ENCODE measurements around the gene SORCS2.

The SORCS2 gene

DNA sequence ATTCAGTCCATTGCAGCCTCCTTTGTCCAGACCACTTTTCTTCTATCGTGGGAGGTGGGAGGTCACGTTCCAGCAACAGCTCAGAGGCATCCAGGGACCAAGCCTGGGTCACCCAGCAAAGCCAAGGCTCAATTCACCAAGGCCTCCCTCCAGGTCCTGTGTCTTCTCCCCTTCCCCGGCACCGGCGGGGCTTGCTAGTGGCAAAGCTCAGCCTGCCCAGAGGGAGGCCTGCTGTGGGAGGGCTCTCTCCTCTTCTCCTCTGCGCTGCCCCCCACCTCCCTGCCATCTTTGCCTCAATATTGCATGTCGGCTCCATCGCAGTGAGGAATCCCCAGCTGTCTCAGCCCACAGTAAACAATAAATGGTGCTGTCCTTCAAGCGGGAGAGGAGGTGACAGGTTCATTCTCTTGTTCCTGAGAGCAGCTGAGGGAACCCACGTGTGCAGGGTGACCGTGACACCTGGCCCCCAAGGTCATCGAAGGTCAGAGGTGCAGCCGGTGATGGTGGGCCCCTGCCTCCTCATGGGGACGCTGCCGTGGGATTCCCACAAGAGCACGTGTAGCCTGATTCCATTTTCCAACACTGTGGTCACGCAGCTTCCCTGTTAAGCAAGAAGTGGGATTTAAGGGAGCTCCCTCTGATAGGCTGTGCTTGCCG lies 353.9 kb downstream of the SORCS2 start:
- TF ChIP-seq, protein P1, sequence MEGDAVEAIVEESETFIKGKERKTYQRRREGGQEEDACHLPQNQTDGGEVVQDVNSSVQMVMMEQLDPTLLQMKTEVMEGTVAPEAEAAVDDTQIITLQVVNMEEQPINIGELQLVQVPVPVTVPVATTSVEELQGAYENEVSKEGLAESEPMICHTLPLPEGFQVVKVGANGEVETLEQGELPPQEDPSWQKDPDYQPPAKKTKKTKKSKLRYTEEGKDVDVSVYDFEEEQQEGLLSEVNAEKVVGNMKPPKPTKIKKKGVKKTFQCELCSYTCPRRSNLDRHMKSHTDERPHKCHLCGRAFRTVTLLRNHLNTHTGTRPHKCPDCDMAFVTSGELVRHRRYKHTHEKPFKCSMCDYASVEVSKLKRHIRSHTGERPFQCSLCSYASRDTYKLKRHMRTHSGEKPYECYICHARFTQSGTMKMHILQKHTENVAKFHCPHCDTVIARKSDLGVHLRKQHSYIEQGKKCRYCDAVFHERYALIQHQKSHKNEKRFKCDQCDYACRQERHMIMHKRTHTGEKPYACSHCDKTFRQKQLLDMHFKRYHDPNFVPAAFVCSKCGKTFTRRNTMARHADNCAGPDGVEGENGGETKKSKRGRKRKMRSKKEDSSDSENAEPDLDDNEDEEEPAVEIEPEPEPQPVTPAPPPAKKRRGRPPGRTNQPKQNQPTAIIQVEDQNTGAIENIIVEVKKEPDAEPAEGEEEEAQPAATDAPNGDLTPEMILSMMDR (IDR thresholded peaks at IDR 0.05; ENCODE audit: extremely low read depth, missing control alignments) = no peak
- DNase-seq (ENCODE audit: low spot score) = no peak

DNA sequence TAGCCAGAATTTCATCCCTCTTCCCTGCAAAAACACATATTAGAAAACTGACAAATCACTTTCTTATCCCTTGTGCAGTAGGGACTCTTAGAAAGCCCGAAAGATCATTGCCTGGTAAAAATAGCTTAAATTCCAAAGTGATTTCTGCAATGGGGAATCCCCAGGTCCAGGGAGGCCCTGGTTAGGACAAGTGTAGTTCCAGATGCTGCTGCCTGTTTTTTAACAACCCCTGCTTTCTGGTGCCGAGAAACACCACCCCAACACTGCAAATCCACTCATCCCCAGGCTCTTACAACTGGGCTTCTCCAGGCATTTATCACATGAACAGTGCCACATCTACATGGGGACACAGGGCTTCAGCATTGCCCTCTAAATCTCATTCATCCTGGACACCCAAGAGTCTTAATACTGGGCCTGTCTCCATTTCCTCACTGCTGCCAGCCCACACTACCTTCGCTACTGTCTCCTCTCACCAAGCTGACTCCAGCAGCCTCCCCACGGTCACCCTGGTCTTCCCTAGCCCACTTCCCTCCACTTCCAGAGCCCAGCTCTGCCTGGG lies 354.6 kb downstream of the SORCS2 start:
- TF ChIP-seq, protein P1 (IDR thresholded peaks at IDR 0.05; ENCODE audit: extremely low read depth, missing control alignments) = no peak
- no peak for DNase-seq (ENCODE audit: low spot score)

DNA sequence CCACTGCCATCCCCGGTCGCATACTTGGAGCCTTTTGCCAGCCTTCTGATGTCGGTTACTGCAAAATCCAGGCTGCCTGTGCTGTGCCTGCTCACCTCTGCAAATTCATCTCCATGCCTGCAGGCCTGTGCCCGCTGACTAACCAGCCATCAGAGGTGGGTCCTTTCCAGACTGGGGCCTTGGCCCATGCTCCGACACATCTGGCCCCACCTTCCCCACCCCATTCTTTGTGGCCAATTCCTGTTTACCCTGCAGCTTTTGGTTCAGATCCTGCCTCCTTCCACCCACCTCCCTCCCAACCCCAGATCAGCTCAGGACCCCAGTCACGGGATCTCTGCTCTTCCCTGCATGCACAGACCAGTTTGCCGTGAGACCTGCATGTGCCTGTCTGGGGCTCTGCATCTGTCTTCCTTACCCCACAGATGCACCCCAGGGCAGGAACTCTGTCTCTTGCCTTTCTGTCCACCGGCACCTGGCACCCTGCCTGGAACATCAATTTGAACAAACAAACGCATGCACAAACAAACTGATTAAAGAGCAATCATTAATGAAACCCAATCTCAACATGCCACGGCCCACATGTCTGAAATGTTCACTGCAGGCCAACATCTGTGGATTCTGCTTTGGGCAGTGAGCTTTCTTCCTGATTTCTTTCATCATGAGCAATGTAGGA lies 355.2 kb downstream of the SORCS2 start:
- no peak for DNase-seq (ENCODE audit: low spot score)
- TF ChIP-seq, protein P1 (IDR thresholded peaks at IDR 0.05; ENCODE audit: extremely low read depth, missing control alignments) = no peak

DNA sequence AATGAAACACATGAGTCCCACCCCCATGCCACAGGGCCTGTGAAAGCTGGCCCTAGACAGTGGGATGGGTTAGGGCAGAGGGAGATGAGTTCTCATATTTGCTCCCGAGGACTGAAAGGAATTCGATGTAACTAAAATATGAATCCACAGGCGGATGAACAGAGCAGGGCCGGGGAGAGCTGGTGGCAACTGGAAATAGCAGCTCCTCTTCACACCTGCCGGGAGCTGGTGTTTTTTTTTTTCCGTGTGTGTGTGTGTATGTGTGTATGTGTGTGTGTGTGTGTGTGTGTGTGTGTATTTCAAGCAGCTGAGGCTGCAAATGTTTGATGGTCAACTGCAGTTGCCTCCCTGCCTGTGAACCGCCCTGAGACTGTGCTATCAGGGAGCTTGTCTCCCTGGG lies 357.5 kb downstream of the SORCS2 start:
- no peak for DNase-seq (ENCODE audit: low spot score)
- TF ChIP-seq, protein P1 (IDR thresholded peaks at IDR 0.05; ENCODE audit: extremely low read depth, missing control alignments) = no peak

DNA sequence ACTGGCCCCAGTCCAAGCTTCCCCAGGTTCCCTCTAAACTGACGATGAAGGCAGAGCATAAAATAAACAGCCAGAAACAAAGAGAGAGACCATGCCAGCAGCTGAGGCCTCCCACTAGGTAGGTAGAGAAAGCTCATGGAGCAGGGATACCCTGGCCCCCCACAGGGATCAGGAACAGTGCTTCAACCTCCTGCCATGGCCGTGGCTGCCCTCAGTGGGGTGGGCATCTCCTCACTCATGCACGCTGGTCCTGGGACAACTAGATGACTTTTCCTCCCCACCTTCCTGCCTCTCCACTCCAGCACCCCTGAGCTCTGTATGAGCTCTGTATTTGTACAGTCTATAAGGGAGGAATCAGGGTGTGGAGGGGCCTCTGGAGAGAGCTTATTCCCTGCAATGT lies 360.1 kb downstream of the SORCS2 start:
- DNase-seq (ENCODE audit: low spot score) = no peak
- TF ChIP-seq, protein P1 (IDR thresholded peaks at IDR 0.05; ENCODE audit: extremely low read depth, missing control alignments) = no peak

DNA sequence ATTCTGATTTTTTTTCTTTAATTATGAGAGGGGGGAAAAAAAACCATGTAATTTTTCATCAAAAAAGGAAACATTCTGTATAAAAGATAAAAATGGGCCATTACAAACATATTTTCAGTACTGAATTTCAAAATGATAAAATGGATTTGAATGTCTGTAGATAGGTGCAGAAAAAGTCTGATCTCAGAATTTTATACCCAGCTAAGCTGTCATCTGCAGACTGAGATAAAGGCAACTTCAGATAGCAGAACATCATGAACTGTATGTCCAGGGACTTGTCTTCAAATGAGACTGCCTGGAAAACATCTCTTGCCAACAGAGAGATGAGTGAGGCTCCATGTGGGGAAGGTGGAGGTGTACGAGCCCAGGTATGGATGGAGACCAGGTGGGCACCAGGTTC lies 360.9 kb downstream of the SORCS2 start:
- DNase-seq (ENCODE audit: low spot score) = no peak
- TF ChIP-seq, protein P1 (IDR thresholded peaks at IDR 0.05; ENCODE audit: extremely low read depth, missing control alignments) = no peak

DNA sequence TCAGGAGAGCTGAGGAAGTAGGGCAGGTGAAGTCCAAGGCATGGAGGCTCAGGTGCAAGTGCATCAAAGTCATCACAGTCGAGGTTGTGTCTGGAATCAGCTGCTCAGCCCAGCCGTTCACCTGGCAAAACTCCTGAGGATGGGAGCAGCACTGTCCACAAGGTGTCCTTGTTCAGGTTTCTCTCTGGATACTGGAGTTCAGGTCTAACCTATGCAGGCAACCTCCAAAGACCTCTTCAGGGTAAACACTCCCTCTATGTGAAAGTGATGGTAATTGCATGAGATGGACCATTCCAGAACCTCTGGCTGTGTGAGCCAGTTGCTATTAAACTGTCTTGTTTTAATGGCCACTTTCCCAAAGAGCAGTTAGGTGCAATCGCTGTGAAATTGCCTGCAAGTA lies 362.6 kb downstream of the SORCS2 start:
- no peak for DNase-seq (ENCODE audit: low spot score)
- TF ChIP-seq, protein P1 (IDR thresholded peaks at IDR 0.05; ENCODE audit: extremely low read depth, missing control alignments) = no peak

Measured in GM20000 (cell line).